Erythroblast (primary cell): ENCODE measurements around the gene DGLUCY.

Experiments
- GATA1 ChIP-seq: IDR thresholded peaks from 2 replicates; pipeline ENCODE4 v1.6.1; 2011; ENCODE audit warnings: low read depth, mild to moderate bottlenecking, control low read depth, low read length, moderate library complexity
- POLR2A ChIP-seq: IDR thresholded peaks from 2 replicates; pipeline ENCODE4 v1.6.1; 2011; ENCODE audit warnings: mild to moderate bottlenecking, low read length

GRCh38 chr14:91237219-91237618 is 123.3 kb downstream of the DGLUCY start:
- TF ChIP-seq POLR2A (no peak), GATA1 (no peak)
